NCI-H2029 treated with DMSO at 0.1 percent for 48 hours (cell line): ENCODE data around the gene IL1B.

Experiments used
- DNase-seq: peaks from one replicate; lab custom pipeline; 2025; lab: John Stamatoyannopoulos, UW

The IL1B gene

GRCh38 chr2:112803691-112804521, 32.7 kb downstream of the IL1B start:
- DNase-seq: no peak

GRCh38 chr2:112800881-112801583, 35.5 kb downstream of the IL1B start:
- DNase-seq: no peak

- DNase-seq: no peak
These were observed 37.3 kb downstream of the IL1B start for GRCh38 chr2:112798979-112799975.

- no peak for DNase-seq
These were observed 40.1 kb downstream of the IL1B start for GRCh38 chr2:112796486-112796885.

GRCh38 chr2:112795774-112796173, 40.8 kb downstream of the IL1B start:
- no peak for DNase-seq

GRCh38 chr2:112794841-112795240, 41.7 kb downstream of the IL1B start:
- DNase-seq: no peak

- no peak for DNase-seq
These were observed 42.3 kb downstream of the IL1B start for GRCh38 chr2:112794131-112794733.

GRCh38 chr2:112793449-112793978, 43.1 kb downstream of the IL1B start:
- no peak for DNase-seq

GRCh38 chr2:112792419-112792818, 44.2 kb downstream of the IL1B start:
- DNase-seq: no peak

GRCh38 chr2:112791693-112792230, 44.8 kb downstream of the IL1B start:
- no peak for DNase-seq

- DNase-seq: no peak
These were observed 45.6 kb downstream of the IL1B start for GRCh38 chr2:112791019-112791418.

GRCh38 chr2:112790305-112790704, 46.3 kb downstream of the IL1B start:
- DNase-seq: no peak

GRCh38 chr2:112789186-112789585, 47.4 kb downstream of the IL1B start:
- DNase-seq: no peak

- no peak for DNase-seq
These were observed 47.9 kb downstream of the IL1B start for GRCh38 chr2:112788653-112789052.

- no peak for DNase-seq
These were observed 48.7 kb downstream of the IL1B start for GRCh38 chr2:112787729-112788393.

- no peak for DNase-seq
These were observed 49.3 kb downstream of the IL1B start for GRCh38 chr2:112787294-112787693.

GRCh38 chr2:112784199-112785189, 52.1 kb downstream of the IL1B start, which contains the start of gene IL1A:
Gene IL1A (minus strand): TSS chr2:112784493. CDS start chr2:112783770, 723 bp downstream.
- no peak for DNase-seq

GRCh38 chr2:112783187-112783714, 53.3 kb downstream of the IL1B start:
- DNase-seq: no peak

- no peak for DNase-seq
These were observed 54.3 kb downstream of the IL1B start for GRCh38 chr2:112782234-112782799.
